Measurements from ENCODE around the gene GRK7. TPM values are rescaled to one million over a fixed set of nuclear protein-coding genes. Genes with fewer than 3 reads are reported as not detected.

The GRK7 gene
- polyA plus RNA-seq, 3 donors, result 0.07 to 0.12 TPM; not detected in 1

Other genes starting within 250 kb of the GRK7 start
- gene RNF7, start 25.1 kb upstream of the GRK7 start, polyA plus RNA-seq (ENCODE audit: insufficient read length in 3 of 3), result 100 to 1,000 TPM; 111 to 131 (median 128) TPM
- gene ATP1B3, start 113.2 kb downstream of the GRK7 start, polyA plus RNA-seq (ENCODE audit: insufficient read length in 3 of 3), result 100 to 1,000 TPM; 183 to 211 (median 208) TPM